Activated T-helper 1 cell treated with anti-CD3 and anti-CD28 coated beads, Interleukin-2, amount 50 U/mL, for 16 hours (primary cell): ENCODE measurements around the gene GABBR2.

ENCODE experiments used
- DNase-seq, 2 donors: peaks; one replicate each; pipeline ENCODE4 v3.0.0-alpha.2; 2020; ENCODE audit warnings: low read depth in 1 of 2, low spot score in 1 of 2

Gene GABBR2

GRCh38 chr9:98351370-98351769 lies 357.4 kb downstream of the GABBR2 start:
- no peak for DNase-seq

GRCh38 chr9:98347642-98348041 lies 361.1 kb downstream of the GABBR2 start:
- no peak for DNase-seq

GRCh38 chr9:98345011-98345410 lies 363.7 kb downstream of the GABBR2 start:
- DNase-seq = no peak

- DNase-seq = no peak
Observed at GRCh38 chr9:98344581-98344980, 364.2 kb downstream of the GABBR2 start.

- DNase-seq = no peak
Observed at GRCh38 chr9:98342820-98343210, 365.9 kb downstream of the GABBR2 start.

- DNase-seq = no peak
Observed at GRCh38 chr9:98342098-98342819, 366.5 kb downstream of the GABBR2 start.

- no peak for DNase-seq
Observed at GRCh38 chr9:98341157-98342097, 367.3 kb downstream of the GABBR2 start.

GRCh38 chr9:98339987-98340800 lies 368.5 kb downstream of the GABBR2 start:
- no peak for DNase-seq

GRCh38 chr9:98335661-98336060 lies 373.1 kb downstream of the GABBR2 start:
- no peak for DNase-seq

GRCh38 chr9:98334796-98335195 lies 373.9 kb downstream of the GABBR2 start:
- no peak for DNase-seq

GRCh38 chr9:98333703-98334582 lies 374.8 kb downstream of the GABBR2 start:
- DNase-seq = no peak

GRCh38 chr9:98332405-98332831 lies 376.3 kb downstream of the GABBR2 start:
- no peak for DNase-seq

- DNase-seq = no peak
Observed at GRCh38 chr9:98331536-98332259, 377.0 kb downstream of the GABBR2 start.

GRCh38 chr9:98330831-98331230 lies 377.9 kb downstream of the GABBR2 start:
- no peak for DNase-seq

GRCh38 chr9:98329904-98330303 lies 378.8 kb downstream of the GABBR2 start:
- DNase-seq = no peak

GRCh38 chr9:98329281-98329680 lies 379.5 kb downstream of the GABBR2 start:
- DNase-seq = no peak

GRCh38 chr9:98328770-98329169 lies 380.0 kb downstream of the GABBR2 start:
- DNase-seq = no peak

GRCh38 chr9:98328141-98328540 lies 380.6 kb downstream of the GABBR2 start:
- no peak for DNase-seq

GRCh38 chr9:98327249-98327561 lies 381.5 kb downstream of the GABBR2 start:
- DNase-seq = no peak
